Body of pancreas (tissue), 4 donors: ENCODE data around the gene GPR156. TPM values are rescaled to one million over a fixed set of nuclear protein-coding genes. Genes with fewer than 3 reads are reported as not detected.

Experiments
- ATAC-seq: fragments of 150-250 bp; one replicate; pipeline ENCODE4 v1.9.1; 2016
- DNase-seq, 4 donors: peaks; one replicate each; pipeline ENCODE4 v3.0.0-alpha.2; 2019
- H3K27ac ChIP-seq, 4 donors: fragments of 200-600 bp; sonication (generic); 1 replicate in 3 of 4; 2 replicates in 1 of 4; pipeline versions ENCODE4 v1.5.1 to v1.6.1; 2016 to 2019; ENCODE audit warnings: mild to moderate bottlenecking in 1 of 4, mixed read lengths in 1 of 4, moderate library complexity in 1 of 4
- H3K27me3 ChIP-seq, 2 donors: fragments of 200-600 bp; sonication (generic); one replicate each; pipeline ENCODE4 v1.6.0; 2016; ENCODE audit warnings: mild to moderate bottlenecking in 1 of 2
- H3K36me3 ChIP-seq, 2 donors: fragments of 200-600 bp; sonication (generic); replicated peaks in 1 of 2; 2 replicates each; pipeline ENCODE4 v1.5.1; 2016; ENCODE audit warnings: low read depth in 2 of 2; ENCODE audit not compliant: insufficient read depth in 1 of 2
- H3K4me1 ChIP-seq: fragments of 200-600 bp; sonication (generic); one replicate; pipeline ENCODE4 v1.6.0; 2016
- H3K4me3 ChIP-seq, 2 donors: fragments of 200-600 bp; sonication (generic); 1 replicate in 1 of 2; 2 replicates in 1 of 2; pipeline ENCODE4 v1.5.1; 2016 to 2019
- H3K9me3 ChIP-seq, 3 donors: fragments of 200-600 bp; sonication (generic); 1 replicate in 2 of 3; 2 replicates in 1 of 3; pipeline ENCODE4 v1.5.1; 2016
- CTCF ChIP-seq, 7 experiments: fragments of 450-650 bp in 4 of 7; fragments of 200-600 bp in 3 of 7; sonication (generic) in 3 of 7; IDR thresholded peaks; one replicate each; pipeline ENCODE4 v1.5.1; 2016 to 2019; ENCODE audit warnings: antibody characterized with exemption in 7 of 7
- POLR2A ChIP-seq, 3 donors: fragments of 450-650 bp; IDR thresholded peaks; one replicate each; pipeline ENCODE4 v1.6.1; 2016; ENCODE audit warnings: antibody characterized with exemption in 3 of 3, mild to moderate bottlenecking in 2 of 3
- WGBS, 2 donors: methylation state at CpG; one replicate each; pipeline ENCODE4 v1.1.5; 2017; 5-methylcytosine and 5-hydroxymethylcytosine counted together
- intact Hi-C: fragments of 100-400 bp; cut with DNase I; formaldehyde crosslinking; loops from one replicate; pipeline ENCODE4 v1.15.1; 2023
- total RNA-seq, 2 donors: library from RNA; depleted of rRNA; stranded (reverse); fragments of >200 nt; gene quantifications; one replicate each; pipeline ENCODE4 v1.1.0, GENCODE V29; 2016

The GPR156 gene
- total RNA-seq, 2 donors from 2014 or later: not detected

DNA sequence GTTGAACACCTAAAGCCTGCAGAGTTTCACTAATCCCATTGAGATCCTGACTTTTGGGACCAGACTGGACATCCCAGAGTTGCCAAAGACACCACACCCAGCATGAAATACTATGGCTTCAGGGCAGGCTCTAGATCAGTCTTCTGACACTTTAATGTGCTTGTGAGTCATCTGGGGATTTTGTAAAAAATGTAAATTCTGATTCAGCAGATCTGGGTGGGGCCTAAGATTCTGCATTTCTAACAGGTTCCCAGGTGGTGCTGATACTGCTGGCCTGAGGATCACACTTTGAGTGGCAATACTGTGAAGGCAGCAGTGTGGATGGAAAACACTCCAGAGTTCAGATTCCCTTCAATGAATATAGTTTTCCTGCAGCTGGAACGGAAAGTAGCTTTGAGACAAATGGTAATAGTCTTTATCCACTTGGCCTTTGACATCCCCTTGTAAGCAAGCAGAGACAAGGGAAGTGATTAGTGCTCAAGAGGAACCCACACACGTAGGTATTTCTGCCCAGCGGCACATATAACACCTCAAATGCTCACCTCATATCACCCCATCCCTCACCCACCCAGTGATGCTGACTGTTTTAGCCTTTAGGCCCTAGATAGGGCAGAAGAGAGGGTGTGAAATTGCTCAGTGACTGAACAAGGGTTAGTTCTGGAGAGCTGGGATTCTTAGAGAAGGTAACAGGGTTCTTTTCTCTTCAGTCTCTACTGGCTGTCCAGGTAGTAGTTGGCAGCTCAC, 139.3 kb downstream of the GPR156 start:
- ATAC-seq: no peak
- intact Hi-C loops: no loop called here

GRCh38 chr3:120144267-120144666, 140.8 kb downstream of the GPR156 start:
- H3K4me3 ChIP-seq: no peak overlapping the region
- TF ChIP-seq POLR2A (IDR thresholded peaks at IDR 0.05): no peak
- TF ChIP-seq CTCF (IDR thresholded peaks at IDR 0.05): peak in 4 of 7 experiments; percentile 32 to 40 (median 32)
- peaks cover 19% of the 10 kb centered on the region for H3K4me1 ChIP-seq
- H3K9me3 ChIP-seq: no peaks in the 10 kb centered on the region
- WGBS, 2 donors: 40 to 48% methylated on average over 3 to 4 of the region's 4 CpGs
- H3K27ac ChIP-seq: peak overlapping the region in 1 of 4 donors; percentile 39
- H3K27me3 ChIP-seq: no peaks in the 10 kb centered on the region
- ATAC-seq: peak; percentile 80
- intact Hi-C loops: no loop called here
- DNase-seq: peak; percentile 23 to 51 (median 45)
- no peaks in the 10 kb centered on the region for H3K36me3 ChIP-seq

More for the DNA sequence above, 139.3 kb downstream of the GPR156 start:
- no peak for DNase-seq
- Histone ChIP-seq H3K9me3 (no peaks in the 10 kb centered on the region), H3K4me1 (peaks cover 19% of the 10 kb centered on the region), H3K36me3 (no peaks in the 10 kb centered on the region), H3K27ac (no peak overlapping the region), H3K27me3 (no peaks in the 10 kb centered on the region), H3K4me3 (no peak overlapping the region)
- TF ChIP-seq POLR2A (IDR thresholded peaks at IDR 0.05) (no peak), CTCF (IDR thresholded peaks at IDR 0.05) (no peak)
- WGBS, 2 donors: 75 to 83% methylated on average over 3 of the region's 3 CpGs

DNA sequence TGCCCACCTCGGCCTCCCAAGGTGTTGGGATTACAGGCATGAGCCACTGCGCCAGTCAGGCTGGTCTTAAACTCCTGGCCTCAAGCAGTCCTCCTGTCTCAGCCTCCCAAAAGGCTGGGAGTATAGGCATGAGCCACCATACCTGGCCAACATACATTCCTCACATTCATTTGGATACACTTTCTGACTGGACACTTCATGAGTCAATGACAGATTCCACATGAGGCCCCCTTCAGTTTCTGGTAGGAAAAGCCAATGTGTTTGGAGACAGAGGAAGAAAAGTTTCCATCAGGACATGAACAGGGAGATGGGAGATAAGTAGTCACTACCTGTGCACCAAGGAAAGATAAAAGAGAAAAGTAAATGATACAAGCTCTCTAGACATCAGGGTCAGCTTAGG, 141.3 kb downstream of the GPR156 start:
- Histone ChIP-seq H3K27me3 (no peaks in the 10 kb centered on the region), H3K9me3 (no peaks in the 10 kb centered on the region), H3K36me3 (no peaks in the 10 kb centered on the region), H3K4me3 (no peak overlapping the region), H3K27ac (peak overlapping the region in 1 of 4 donors; percentile 39), H3K4me1 (peaks cover 19% of the 10 kb centered on the region)
- 89 to 91% methylated on average over 2 of the region's 2 CpGs for WGBS, 2 donors
- ATAC-seq (no peak), DNase-seq (no peak)
- TF ChIP-seq POLR2A (IDR thresholded peaks at IDR 0.05): no peak
- TF ChIP-seq CTCF (IDR thresholded peaks at IDR 0.05): no peak
- intact Hi-C loops: no loop called here

DNA sequence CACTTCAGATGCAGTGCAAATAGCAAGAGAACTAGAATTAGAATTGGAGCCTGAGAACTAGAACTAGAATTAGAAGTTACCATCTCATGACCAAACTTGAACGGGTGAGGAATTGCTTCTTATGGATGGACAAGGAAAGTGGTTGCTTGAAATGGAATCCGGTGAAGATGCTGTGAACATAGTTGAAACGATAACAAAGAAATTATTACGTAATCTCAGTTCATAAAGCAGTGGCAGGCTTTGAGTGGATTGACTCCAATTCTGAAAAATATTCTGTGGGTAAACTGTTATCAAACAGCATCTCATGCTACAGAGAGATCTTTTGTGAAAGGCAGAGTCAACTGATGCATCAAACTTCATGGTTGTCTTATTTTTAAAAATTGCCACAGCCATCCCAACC, 142.8 kb downstream of the GPR156 start:
- Histone ChIP-seq H3K4me3 (no peak overlapping the region), H3K9me3 (no peaks in the 10 kb centered on the region), H3K36me3 (no peaks in the 10 kb centered on the region), H3K27ac (no peak overlapping the region), H3K4me1 (peaks cover 11% of the 10 kb centered on the region), H3K27me3 (no peaks in the 10 kb centered on the region)
- ATAC-seq: no peak
- TF ChIP-seq POLR2A (IDR thresholded peaks at IDR 0.05) (no peak), CTCF (IDR thresholded peaks at IDR 0.05) (no peak)
- 78 to 83% methylated on average over 4 of the region's 4 CpGs for WGBS, 2 donors
- intact Hi-C loops: no loop called here
- no peak for DNase-seq
